IMR-90 (cell line): ENCODE data around the gene NPTN. TPM values are rescaled to one million over a fixed set of nuclear protein-coding genes. Genes with fewer than 3 reads are reported as not detected.

Experiments
- ATAC-seq: fragments of 200-7000 bp; cut with Tn5 transposase; 2 replicates; pipeline ENCODE4 v1.9.1; 2020; ENCODE audit warnings: low read depth, mild to moderate bottlenecking, moderate library complexity
- BruUV-seq: library from RNA; stranded (reverse); fragments of 400-500 nt; replicated peaks from 2 replicates; lab custom pipeline; 2021; lab: Mats Ljungman, UMichigan
- CTCF ChIA-PET: fragments of 300-600 bp; formaldehyde crosslinking; extraction: SDS; loops from one replicate; lab custom pipeline; 2021; ENCODE audit warnings: antibody characterized with exemption; lab: Yijun Ruan, JAX
- POLR2A ChIA-PET: fragments of 300-600 bp; sonication (Branson Sonifier 250); formaldehyde crosslinking; loops from one replicate; lab custom pipeline; 2022; ENCODE audit warnings: antibody characterized with exemption; ENCODE audit not compliant: unreplicated experiment; lab: Charles Lee
- DNase-seq: peaks from one replicate; pipeline ENCODE4 v3.0.0; 2013
- H2AFZ ChIP-seq: replicated peaks from 2 replicates; pipeline ENCODE3; 2013; ENCODE audit warnings: low read length, mild to moderate bottlenecking; ENCODE audit not compliant: poor library complexity
- H2AK5ac ChIP-seq: 2 replicates; pipeline ENCODE4 v1.6.1; 2013; ENCODE audit warnings: low read depth, low read length, inconsistent platforms
- H2AK9ac ChIP-seq: replicated peaks from 2 replicates; pipeline ENCODE3; 2013; ENCODE audit warnings: mild to moderate bottlenecking, low read depth, low read length, moderate library complexity; ENCODE audit not compliant: poor library complexity
- H2BK120ac ChIP-seq: 2 replicates; pipeline ENCODE4 v1.6.1; 2013; ENCODE audit warnings: low read depth, low read length, inconsistent platforms
- H2BK15ac ChIP-seq: 3 replicates; pipeline ENCODE4 v1.6.1; 2013; ENCODE audit warnings: low read depth, low read length, inconsistent platforms
- H2BK20ac ChIP-seq: 2 replicates; pipeline ENCODE4 v1.6.1; 2013; ENCODE audit warnings: low read depth, mild to moderate bottlenecking, inconsistent platforms, low read length, moderate library complexity
- H2BK5ac ChIP-seq: 2 replicates; pipeline ENCODE4 v1.6.1; 2013; ENCODE audit warnings: mild to moderate bottlenecking, low read depth, low read length, inconsistent platforms; ENCODE audit not compliant: poor library complexity, severe bottlenecking
- H3K14ac ChIP-seq: replicated peaks from 2 replicates; pipeline ENCODE4 v1.6.1; 2013; ENCODE audit warnings: low read depth, low read length, inconsistent platforms
- H3K18ac ChIP-seq: 2 replicates; pipeline ENCODE4 v1.6.1; 2013; ENCODE audit warnings: low read depth, low read length, control low read depth
- H3K23ac ChIP-seq: 2 replicates; pipeline ENCODE4 v1.6.1; 2013; ENCODE audit warnings: low read depth, low read length, inconsistent platforms
- H3K27ac ChIP-seq: 2 replicates; pipeline ENCODE4 v1.5.1; 2013; ENCODE audit warnings: mild to moderate bottlenecking, control low read depth, low read length; ENCODE audit not compliant: insufficient read depth
- H3K27me3 ChIP-seq: 2 replicates; pipeline ENCODE4 v1.6.1; 2013; ENCODE audit warnings: low read length; ENCODE audit not compliant: control insufficient read depth, insufficient read depth
- H3K36me3 ChIP-seq: 2 replicates; pipeline ENCODE4 v1.6.1; 2013; ENCODE audit warnings: low read length, mixed read lengths; ENCODE audit not compliant: control insufficient read depth, insufficient read depth
- H3K4ac ChIP-seq: 2 replicates; pipeline ENCODE4 v1.6.1; 2013; ENCODE audit warnings: low read depth, low read length, inconsistent platforms
- H3K4me1 ChIP-seq: 2 replicates; pipeline ENCODE4 v1.6.1; 2013; ENCODE audit warnings: low read length, mixed read lengths; ENCODE audit not compliant: control insufficient read depth, insufficient read depth
- H3K4me2 ChIP-seq: 2 replicates; pipeline ENCODE4 v1.6.1; 2013; ENCODE audit warnings: low read depth, mild to moderate bottlenecking, control low read depth, low read length, moderate library complexity
- H3K4me3 ChIP-seq: 2 replicates; pipeline ENCODE4 v1.5.1; 2013; ENCODE audit warnings: low read depth, mild to moderate bottlenecking, control low read depth, low read length, moderate library complexity; ENCODE audit not compliant: insufficient read depth
- H3K56ac ChIP-seq: 2 replicates; pipeline ENCODE4 v1.6.1; 2013; ENCODE audit warnings: low read length, inconsistent platforms; ENCODE audit not compliant: insufficient read depth; ENCODE audit errors: extremely low read depth
- H3K79me1 ChIP-seq, 2 experiments: 2 replicates each; pipeline ENCODE4 v1.6.1; 2013; ENCODE audit warnings: low read length in 2 of 2, inconsistent platforms in 1 of 2, low read depth in 1 of 2
- H3K9ac ChIP-seq: 2 replicates; pipeline ENCODE4 v1.6.1; 2013; ENCODE audit warnings: low read depth, low read length, control low read depth
- H3K9me1 ChIP-seq: 2 replicates; pipeline ENCODE4 v1.6.1; 2013; ENCODE audit warnings: low read length, inconsistent platforms; ENCODE audit not compliant: insufficient read depth
- H3K9me3 ChIP-seq: 2 replicates; pipeline ENCODE4 v1.6.1; 2013; ENCODE audit warnings: low read length; ENCODE audit not compliant: control insufficient read depth, insufficient read depth
- H4K20me1 ChIP-seq: 2 replicates; pipeline ENCODE4 v1.6.1; 2013; ENCODE audit warnings: low read length, inconsistent platforms; ENCODE audit not compliant: insufficient read depth
- H4K5ac ChIP-seq: 2 replicates; pipeline ENCODE4 v1.6.1; 2013; ENCODE audit warnings: mild to moderate bottlenecking, low read depth, low read length, control low read depth
- H4K8ac ChIP-seq, 2 experiments: 2 replicates each; pipeline ENCODE4 v1.6.1; 2013; ENCODE audit warnings: low read depth in 2 of 2, low read length in 2 of 2, control low read depth in 1 of 2, inconsistent platforms in 1 of 2
- H4K91ac ChIP-seq: 2 replicates; pipeline ENCODE4 v1.6.1; 2013; ENCODE audit warnings: low read depth, low read length, inconsistent platforms; ENCODE audit not compliant: insufficient read depth
- BHLHE40 ChIP-seq: fragments of 150-350 bp; IDR thresholded peaks from 2 replicates; pipeline ENCODE4 v1.6.1; 2016; ENCODE audit warnings: mild to moderate bottlenecking, low read depth, low read length
- CEBPB ChIP-seq: IDR thresholded peaks from 2 replicates; pipeline ENCODE4 v1.6.1; 2012; ENCODE audit warnings: low read depth, low read length, improper control_type of control experiment
- CHD1 ChIP-seq: IDR thresholded peaks from 2 replicates; pipeline ENCODE4 v1.6.1; 2012; ENCODE audit warnings: low read depth, low read length, improper control_type of control experiment
- FOS ChIP-seq: fragments of 150-350 bp; IDR thresholded peaks from 2 replicates; pipeline ENCODE4 v1.6.1; 2016; ENCODE audit warnings: low read depth, low read length
- MAFK ChIP-seq: IDR thresholded peaks from 2 replicates; pipeline ENCODE4 v1.6.1; 2012; ENCODE audit warnings: low read depth, low read length, improper control_type of control experiment
- MAZ ChIP-seq: IDR thresholded peaks from 2 replicates; pipeline ENCODE4 v1.6.1; 2012; ENCODE audit warnings: low read depth, mild to moderate bottlenecking, low read length, improper control_type of control experiment, moderate library complexity, borderline replicate concordance
- MXI1 ChIP-seq: IDR thresholded peaks from 2 replicates; pipeline ENCODE4 v1.6.1; 2012; ENCODE audit warnings: low read depth, mild to moderate bottlenecking, low read length, moderate library complexity, borderline replicate concordance
- NFE2L2 ChIP-seq: fragments of 150-350 bp; IDR thresholded peaks from 2 replicates; pipeline ENCODE4 v1.6.1; 2016; ENCODE audit warnings: low read depth, mild to moderate bottlenecking, low read length
- POLR2A ChIP-seq: IDR thresholded peaks from 2 replicates; pipeline ENCODE4 v1.6.1; 2012; ENCODE audit warnings: mild to moderate bottlenecking, low read depth, low read length
- RAD21 ChIP-seq: IDR thresholded peaks from 2 replicates; pipeline ENCODE4 v1.6.1; 2012; ENCODE audit warnings: low read length, improper control_type of control experiment
- RCOR1 ChIP-seq: IDR thresholded peaks from 2 replicates; pipeline ENCODE4 v1.6.1; 2012; ENCODE audit warnings: mild to moderate bottlenecking, low read length, improper control_type of control experiment; ENCODE audit not compliant: insufficient replicate concordance
- RFX5 ChIP-seq: IDR thresholded peaks from 2 replicates; pipeline ENCODE4 v1.8.0; 2012; ENCODE audit warnings: low read depth, mild to moderate bottlenecking, low read length, moderate library complexity
- SMC3 ChIP-seq: fragments of 150-350 bp; IDR thresholded peaks from 2 replicates; pipeline ENCODE4 v1.6.1; 2016; ENCODE audit warnings: low read depth, mild to moderate bottlenecking, antibody characterized with exemption, low read length, moderate library complexity
- WGBS, 2 experiments: methylation state at CpG; one replicate each; pipeline versions ENCODE4 v1.1.5 to v1.1.7; 2013; ENCODE audit warnings: missing lambda C conversion rate in 2 of 2; ENCODE audit not compliant: insufficient read length in 1 of 2; ENCODE audit errors: extremely low coverage in 2 of 2; 5-methylcytosine and 5-hydroxymethylcytosine counted together
- dilution Hi-C: fragments of 300-500 bp; cut with HindIII; formaldehyde crosslinking; loops from one replicate; pipeline ENCODE4 v1.14.3; 2018; ENCODE audit warnings: low sequenced_read_pairs; ENCODE audit not compliant: unreplicated experiment
- in situ Hi-C: fragments of 300-500 bp; cut with MboI; formaldehyde crosslinking; loops from 3 replicates; pipeline ENCODE4 v1.14.3; 2019; ENCODE audit warnings: low sequenced_read_pairs, inconsistent platforms, mixed read lengths
- intact Hi-C: fragments of 100-400 bp; cut with micrococcal nuclease; formaldehyde crosslinking; loops from 2 replicates; pipeline ENCODE4 v1.10.0; 2022
- polyA plus RNA-seq, 3 experiments: library from polyadenylated mRNA; depleted of rRNA; stranded (reverse); fragments of >200 nt; gene quantifications; 2 replicates each; pipeline ENCODE4 v1.2.3, GENCODE V29; 2012; ENCODE audit warnings: low replicate concordance in 1 of 3
- total RNA-seq: library from RNA; depleted of rRNA; stranded (reverse); fragments of >200 nt; gene quantifications from 2 replicates; pipeline ENCODE4 v1.2.3, GENCODE V29; 2012
- TF ChIP-seq, protein P1 (sequence below): fragments of 150-350 bp; IDR thresholded peaks from 2 replicates; pipeline ENCODE4 v1.6.1; 2017; ENCODE audit warnings: mild to moderate bottlenecking, antibody characterized with exemption, low read length, low read depth
- TF ChIP-seq, protein P2 (sequence below): fragments of 150-350 bp; IDR thresholded peaks from 2 replicates; pipeline ENCODE4 v1.6.1; 2016; ENCODE audit warnings: low read depth, mild to moderate bottlenecking, low read length, moderate library complexity, borderline replicate concordance
- TF ChIP-seq, protein P3 (sequence below): conservative IDR thresholded peaks from 2 replicates; pipeline ENCODE4 v1.5.1; 2012; ENCODE audit warnings: mild to moderate bottlenecking, low read depth, low read length, improper control_type of control experiment

The NPTN gene
- total and polyA plus RNA-seq, 2 of the 4 experiments (the other 2 are of a cell fraction): 171 to 329 TPM

DNA sequence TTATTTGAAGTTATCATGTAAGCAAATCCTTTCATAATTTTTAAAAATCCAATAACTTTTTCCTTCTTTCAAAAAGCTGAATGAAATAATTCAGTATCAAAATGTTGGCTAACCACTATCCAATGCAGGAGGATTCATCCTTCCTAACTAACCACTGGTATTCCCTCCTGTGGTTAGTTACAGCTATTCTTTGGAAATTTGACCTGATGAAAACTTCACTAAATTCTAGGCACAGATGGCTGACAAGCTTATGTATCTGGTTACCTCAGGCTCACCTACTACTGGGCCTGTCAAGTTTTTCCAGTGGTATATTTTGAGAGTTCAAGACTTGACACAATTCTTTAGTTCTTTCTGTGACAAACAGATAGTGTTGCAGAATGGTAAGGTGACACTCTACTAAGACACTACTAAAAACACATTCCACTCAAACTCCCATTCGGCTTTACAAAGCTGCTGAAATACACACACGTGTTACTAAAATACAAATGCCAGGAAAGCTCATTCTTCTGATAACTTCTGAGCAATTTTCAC lies 15.8 kb downstream of the NPTN start:
- no peak overlapping the region for H4K8ac ChIP-seq
- CTCF ChIA-PET: interaction anchor here (1.6 kb wide), 1 partner anchor 20 kb away, joined by 3 read pairs; no protein-coding TSS in a partner anchor
- no peak overlapping the region for H3K56ac ChIP-seq
- H4K20me1 ChIP-seq: peaks cover 78% of the 10 kb centered on the region
- H3K9ac ChIP-seq: no peak overlapping the region
- H3K4me1 ChIP-seq: peaks cover 2% of the 10 kb centered on the region
- no peak overlapping the region for H4K5ac ChIP-seq
- no peak for TF ChIP-seq RCOR1
- TF ChIP-seq NFE2L2: no peak
- no peak for TF ChIP-seq SMC3
- TF ChIP-seq, protein P1, sequence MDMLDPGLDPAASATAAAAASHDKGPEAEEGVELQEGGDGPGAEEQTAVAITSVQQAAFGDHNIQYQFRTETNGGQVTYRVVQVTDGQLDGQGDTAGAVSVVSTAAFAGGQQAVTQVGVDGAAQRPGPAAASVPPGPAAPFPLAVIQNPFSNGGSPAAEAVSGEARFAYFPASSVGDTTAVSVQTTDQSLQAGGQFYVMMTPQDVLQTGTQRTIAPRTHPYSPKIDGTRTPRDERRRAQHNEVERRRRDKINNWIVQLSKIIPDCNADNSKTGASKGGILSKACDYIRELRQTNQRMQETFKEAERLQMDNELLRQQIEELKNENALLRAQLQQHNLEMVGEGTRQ: no peak
- no peak for TF ChIP-seq MXI1
- TF ChIP-seq MAZ: no peak
- TF ChIP-seq, protein P2, sequence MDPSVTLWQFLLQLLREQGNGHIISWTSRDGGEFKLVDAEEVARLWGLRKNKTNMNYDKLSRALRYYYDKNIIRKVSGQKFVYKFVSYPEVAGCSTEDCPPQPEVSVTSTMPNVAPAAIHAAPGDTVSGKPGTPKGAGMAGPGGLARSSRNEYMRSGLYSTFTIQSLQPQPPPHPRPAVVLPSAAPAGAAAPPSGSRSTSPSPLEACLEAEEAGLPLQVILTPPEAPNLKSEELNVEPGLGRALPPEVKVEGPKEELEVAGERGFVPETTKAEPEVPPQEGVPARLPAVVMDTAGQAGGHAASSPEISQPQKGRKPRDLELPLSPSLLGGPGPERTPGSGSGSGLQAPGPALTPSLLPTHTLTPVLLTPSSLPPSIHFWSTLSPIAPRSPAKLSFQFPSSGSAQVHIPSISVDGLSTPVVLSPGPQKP: no peak
- no peak for TF ChIP-seq CHD1
- no peak for TF ChIP-seq MAFK
- TF ChIP-seq BHLHE40: no peak
- no peak for TF ChIP-seq CEBPB
- TF ChIP-seq RAD21: no peak
- TF ChIP-seq, protein P3, sequence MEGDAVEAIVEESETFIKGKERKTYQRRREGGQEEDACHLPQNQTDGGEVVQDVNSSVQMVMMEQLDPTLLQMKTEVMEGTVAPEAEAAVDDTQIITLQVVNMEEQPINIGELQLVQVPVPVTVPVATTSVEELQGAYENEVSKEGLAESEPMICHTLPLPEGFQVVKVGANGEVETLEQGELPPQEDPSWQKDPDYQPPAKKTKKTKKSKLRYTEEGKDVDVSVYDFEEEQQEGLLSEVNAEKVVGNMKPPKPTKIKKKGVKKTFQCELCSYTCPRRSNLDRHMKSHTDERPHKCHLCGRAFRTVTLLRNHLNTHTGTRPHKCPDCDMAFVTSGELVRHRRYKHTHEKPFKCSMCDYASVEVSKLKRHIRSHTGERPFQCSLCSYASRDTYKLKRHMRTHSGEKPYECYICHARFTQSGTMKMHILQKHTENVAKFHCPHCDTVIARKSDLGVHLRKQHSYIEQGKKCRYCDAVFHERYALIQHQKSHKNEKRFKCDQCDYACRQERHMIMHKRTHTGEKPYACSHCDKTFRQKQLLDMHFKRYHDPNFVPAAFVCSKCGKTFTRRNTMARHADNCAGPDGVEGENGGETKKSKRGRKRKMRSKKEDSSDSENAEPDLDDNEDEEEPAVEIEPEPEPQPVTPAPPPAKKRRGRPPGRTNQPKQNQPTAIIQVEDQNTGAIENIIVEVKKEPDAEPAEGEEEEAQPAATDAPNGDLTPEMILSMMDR: no peak
- no peak for TF ChIP-seq FOS
- no peak for TF ChIP-seq RFX5
- TF ChIP-seq POLR2A: no peak
- DNase-seq: no peak
- no peak overlapping the region for H4K91ac ChIP-seq
- ATAC-seq: no peak
- POLR2A ChIA-PET: interaction anchor here (0.6 to 1.5 kb wide), 2 partner anchors 11 to 301 kb away, joined by 3 read pairs; no protein-coding TSS in a partner anchor
- dilution Hi-C loops (no loop called here), intact Hi-C loops (no loop called here), in situ Hi-C loops (no loop called here)
- H3K18ac ChIP-seq: no peak overlapping the region
- no peak overlapping the region for H3K4me3 ChIP-seq
- H3K27ac ChIP-seq: no peak overlapping the region
- no TSS peak for BruUV-seq
- H2AK9ac ChIP-seq: no peak overlapping the region
- H3K4ac ChIP-seq: no peak overlapping the region
- H3K27me3 ChIP-seq: no peaks in the 10 kb centered on the region
- H3K79me1 ChIP-seq: peaks cover 20 to 65% of the 10 kb centered on the region in 2 experiments
- no CpG with 5 or more reads among the region's 2 CpGs for WGBS, 2 experiments
- no peak overlapping the region; the same call in 1 of the 2 replicates for H3K4me2 ChIP-seq
- H2BK15ac ChIP-seq: no peak overlapping the region
- no peak overlapping the region for H2AFZ ChIP-seq
- H2BK5ac ChIP-seq: no peak overlapping the region
- 0 out of 2 replicates have a peak, but pooled peaks cover 6% of the 10 kb centered on the region for H3K9me1 ChIP-seq
- H3K14ac ChIP-seq: no peak overlapping the region
- H3K9me3 ChIP-seq: no peaks in the 10 kb centered on the region
- H2BK120ac ChIP-seq: no peak overlapping the region
- 0 out of 2 replicates have a peak, but pooled peaks cover 2% of the 10 kb centered on the region for H3K36me3 ChIP-seq
- H3K23ac ChIP-seq: no peak overlapping the region
- H2AK5ac ChIP-seq: no peak overlapping the region
- no peak overlapping the region for H2BK20ac ChIP-seq
